Measurements from ENCODE around the gene ITGA11. TPM values are rescaled to one million over a fixed set of nuclear protein-coding genes. Genes with fewer than 3 reads are reported as not detected.

The ITGA11 gene
- total and polyA plus RNA-seq, 2 donors (not counting 1 experiment from before 2014, with no cell fraction given), result not detected

DNA sequence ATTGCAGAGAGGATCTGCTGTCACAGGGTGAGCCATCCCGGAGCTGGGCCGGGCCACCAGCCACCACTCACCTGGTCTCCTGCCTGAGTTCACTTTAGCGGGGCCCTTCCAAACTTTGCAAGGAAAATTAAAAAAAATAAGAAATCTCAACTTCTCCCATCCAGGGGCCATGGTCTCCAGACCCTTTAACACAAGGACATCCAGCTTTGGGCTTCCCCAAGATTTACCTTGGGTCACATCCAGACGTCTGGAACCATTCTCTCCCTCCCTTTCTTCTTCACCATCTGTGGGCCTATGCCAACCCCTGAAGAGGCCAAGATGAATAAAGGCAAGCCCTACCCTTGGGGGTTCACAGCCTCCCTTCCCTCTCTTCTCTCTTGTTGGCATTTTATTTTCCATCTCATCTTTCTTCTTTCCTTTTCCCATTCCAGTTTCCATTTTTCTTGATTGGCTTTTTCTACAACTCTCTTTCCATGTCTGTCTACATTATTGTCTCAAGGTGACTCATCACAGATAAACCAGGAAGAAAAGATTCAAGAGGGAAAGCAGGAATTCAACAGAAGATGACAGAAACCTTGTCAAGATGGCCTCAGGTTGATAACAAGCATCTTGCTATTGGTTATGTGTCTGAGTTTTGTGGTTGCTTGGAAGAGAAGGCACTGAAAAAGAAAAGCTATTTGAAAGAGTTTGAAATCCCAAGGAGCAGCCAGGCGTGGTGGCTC is 49.5 kb downstream of the ITGA11 start:
- 91% methylated on average over 4 of the region's 5 CpGs for WGBS (ENCODE audit: insufficient coverage)
- H3K4me3 ChIP-seq (ENCODE audit: control extremely low read depth in 1 of 5, extremely low read depth in 1 of 5, insufficient read depth in 1 of 5, low read depth in 2 of 5, low read length in 4 of 5), result no peak overlapping the region
- intact Hi-C loops (cut with micrococcal nuclease), result no loop called here
- DNase-seq (no peak), ATAC-seq (ENCODE audit: low read depth) (no peak)
- Mint-ChIP-seq H3K9me3 (ENCODE audit: insufficient read depth) (no peaks in the 10 kb centered on the region), H3K27me3 (peaks cover 5% of the 10 kb centered on the region), H3K4me3 (no peak overlapping the region), H3K4me1 (peaks cover 10% of the 10 kb centered on the region), H3K27ac (no peak overlapping the region)
- ChIA-PET CTCF (interaction anchor here (0.7 to 6.2 kb wide), 2 partner anchors 11 to 129 kb away, joined by 4 to 31 read pairs; no protein-coding TSS in a partner anchor), POLR2A (no interaction called here)
- H3K79me2 ChIP-seq (ENCODE audit: control insufficient read depth, insufficient read depth, low read length), result no peaks in the 10 kb centered on the region
- no peaks in the 10 kb centered on the region for H4K20me1 ChIP-seq (ENCODE audit: control insufficient read depth, insufficient read depth, low read length, poor library complexity, severe bottlenecking)
- no peaks in the 10 kb centered on the region for H3K27me3 ChIP-seq (replicated peaks in 1 of 4; ENCODE audit: control extremely low read depth in 1 of 4, control insufficient read depth in 3 of 4, insufficient read depth in 4 of 4, low read length in 3 of 4)
- no peak overlapping the region for H3K27ac ChIP-seq (ENCODE audit: low read length in 2 of 2)
- TF ChIP-seq, protein P1, sequence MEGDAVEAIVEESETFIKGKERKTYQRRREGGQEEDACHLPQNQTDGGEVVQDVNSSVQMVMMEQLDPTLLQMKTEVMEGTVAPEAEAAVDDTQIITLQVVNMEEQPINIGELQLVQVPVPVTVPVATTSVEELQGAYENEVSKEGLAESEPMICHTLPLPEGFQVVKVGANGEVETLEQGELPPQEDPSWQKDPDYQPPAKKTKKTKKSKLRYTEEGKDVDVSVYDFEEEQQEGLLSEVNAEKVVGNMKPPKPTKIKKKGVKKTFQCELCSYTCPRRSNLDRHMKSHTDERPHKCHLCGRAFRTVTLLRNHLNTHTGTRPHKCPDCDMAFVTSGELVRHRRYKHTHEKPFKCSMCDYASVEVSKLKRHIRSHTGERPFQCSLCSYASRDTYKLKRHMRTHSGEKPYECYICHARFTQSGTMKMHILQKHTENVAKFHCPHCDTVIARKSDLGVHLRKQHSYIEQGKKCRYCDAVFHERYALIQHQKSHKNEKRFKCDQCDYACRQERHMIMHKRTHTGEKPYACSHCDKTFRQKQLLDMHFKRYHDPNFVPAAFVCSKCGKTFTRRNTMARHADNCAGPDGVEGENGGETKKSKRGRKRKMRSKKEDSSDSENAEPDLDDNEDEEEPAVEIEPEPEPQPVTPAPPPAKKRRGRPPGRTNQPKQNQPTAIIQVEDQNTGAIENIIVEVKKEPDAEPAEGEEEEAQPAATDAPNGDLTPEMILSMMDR (IDR thresholded peaks at IDR 0.05), result no peak
- no peak for TF ChIP-seq EZH2 (IDR thresholded peaks at IDR 0.05; ENCODE audit: borderline replicate concordance, insufficient read depth, low read depth, low read length, poor library complexity, severe bottlenecking)
- H3K36me3 ChIP-seq (replicated peaks in 1 of 2; ENCODE audit: control extremely low read depth in 1 of 2, control insufficient read depth in 1 of 2, extremely low read depth in 1 of 2, insufficient read depth in 2 of 2, low read length in 1 of 2), result no peaks in the 10 kb centered on the region
- peaks cover 0 to 3% (median 0%) of the 10 kb centered on the region in 3 donors for H3K9me3 ChIP-seq (ENCODE audit: control extremely low read depth in 1 of 3, control insufficient read depth in 2 of 3, insufficient read depth in 1 of 3, low read length in 2 of 3)
- H3K4me1 ChIP-seq (ENCODE audit: control insufficient read depth in 2 of 2, insufficient read depth in 2 of 2, low read length in 2 of 2), result peaks cover 6 to 9% of the 10 kb centered on the region in 2 donors
- no peak overlapping the region for H3K4me2 ChIP-seq (replicated peaks; ENCODE audit: low read depth, low read length, poor library complexity, severe bottlenecking)
- no peak overlapping the region for H3K9ac ChIP-seq (ENCODE audit: low read length)
- H2AFZ ChIP-seq (ENCODE audit: insufficient read depth, low read depth, low read length, poor library complexity, severe bottlenecking), result no peak overlapping the region

DNA sequence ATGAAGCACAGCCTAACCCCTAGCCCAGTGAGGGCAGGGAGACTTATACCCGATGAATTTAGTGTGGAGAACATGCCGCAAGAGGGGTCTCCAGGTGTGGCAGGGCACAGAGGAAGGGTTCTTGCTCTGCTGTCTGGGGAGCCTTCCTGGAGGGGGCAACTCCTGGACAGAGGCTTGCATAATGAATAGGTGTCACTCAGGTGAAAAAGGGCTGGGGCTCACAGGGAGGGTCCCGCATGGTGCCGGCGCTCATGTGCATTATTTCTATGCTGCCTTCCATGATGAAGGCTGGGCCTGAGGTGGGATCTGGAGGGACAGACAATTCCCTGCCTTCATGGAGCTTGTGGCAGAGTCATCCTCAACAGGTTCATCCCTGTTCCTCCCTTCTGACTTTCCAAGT is 51.5 kb downstream of the ITGA11 start:
- Histone ChIP-seq H3K27me3 (replicated peaks in 1 of 4; ENCODE audit: control extremely low read depth in 1 of 4, control insufficient read depth in 3 of 4, insufficient read depth in 4 of 4, low read length in 3 of 4) (no peaks in the 10 kb centered on the region), H3K4me1 (ENCODE audit: control insufficient read depth in 2 of 2, insufficient read depth in 2 of 2, low read length in 2 of 2) (peaks cover 6 to 9% of the 10 kb centered on the region in 2 donors), H3K79me2 (ENCODE audit: control insufficient read depth, insufficient read depth, low read length) (no peaks in the 10 kb centered on the region), H2AFZ (ENCODE audit: insufficient read depth, low read depth, low read length, poor library complexity, severe bottlenecking) (no peak overlapping the region), H3K4me3 (ENCODE audit: control extremely low read depth in 1 of 5, extremely low read depth in 1 of 5, insufficient read depth in 1 of 5, low read depth in 2 of 5, low read length in 4 of 5) (no peak overlapping the region), H3K4me2 (replicated peaks; ENCODE audit: low read depth, low read length, poor library complexity, severe bottlenecking) (no peak overlapping the region), H3K36me3 (replicated peaks in 1 of 2; ENCODE audit: control extremely low read depth in 1 of 2, control insufficient read depth in 1 of 2, extremely low read depth in 1 of 2, insufficient read depth in 2 of 2, low read length in 1 of 2) (no peaks in the 10 kb centered on the region), H3K9ac (ENCODE audit: low read length) (no peak overlapping the region), H4K20me1 (ENCODE audit: control insufficient read depth, insufficient read depth, low read length, poor library complexity, severe bottlenecking) (no peaks in the 10 kb centered on the region), H3K27ac (ENCODE audit: low read length in 2 of 2) (no peak overlapping the region), H3K9me3 (ENCODE audit: control extremely low read depth in 1 of 3, control insufficient read depth in 2 of 3, insufficient read depth in 1 of 3, low read length in 2 of 3) (peaks cover 0 to 3% (median 0%) of the 10 kb centered on the region in 3 donors)
- Mint-ChIP-seq H3K9me3 (ENCODE audit: insufficient read depth) (no peaks in the 10 kb centered on the region), H3K27ac (no peak overlapping the region), H3K4me3 (no peak overlapping the region), H3K4me1 (peaks cover 10% of the 10 kb centered on the region), H3K27me3 (peaks cover 5% of the 10 kb centered on the region)
- DNase-seq (no peak), ATAC-seq (ENCODE audit: low read depth) (no peak)
- intact Hi-C loops (cut with micrococcal nuclease), result no loop called here
- no peak for TF ChIP-seq EZH2 (IDR thresholded peaks at IDR 0.05; ENCODE audit: borderline replicate concordance, insufficient read depth, low read depth, low read length, poor library complexity, severe bottlenecking)
- TF ChIP-seq, protein P1 (IDR thresholded peaks at IDR 0.05), result no peak
- CTCF ChIA-PET, result no interaction called here
- POLR2A ChIA-PET, result no interaction called here
- 84% methylated on average over 5 of the region's 5 CpGs for WGBS (ENCODE audit: insufficient coverage)
